ENCODE measurements around the gene QRFP.

- TF ChIP-seq CTCF (tag by site-specific recombination; IDR thresholded peaks at IDR 0.05) (no peak), GLI4 (tag by site-specific recombination; IDR thresholded peaks at IDR 0.05) (no peak), ZBTB11 (tag by site-specific recombination; conservative IDR thresholded peaks at IDR 0.05; ENCODE audit: low read depth) (no peak), ZSCAN18 (tag by site-specific recombination; IDR thresholded peaks at IDR 0.05) (no peak), SP2 (tag by site-specific recombination; IDR thresholded peaks at IDR 0.05) (no peak), AEBP2 (tag by site-specific recombination; IDR thresholded peaks at IDR 0.05; ENCODE audit: borderline replicate concordance) (no peak), ZBTB20 (tag by site-specific recombination; IDR thresholded peaks at IDR 0.05) (no peak), ZSCAN30 (tag by site-specific recombination; IDR thresholded peaks at IDR 0.05) (no peak), ZFP3 (tag by site-specific recombination; IDR thresholded peaks at IDR 0.05; ENCODE audit: low read depth) (no peak), REST (tag by site-specific recombination; IDR thresholded peaks at IDR 0.05) (no peak), ZBTB17 (tag by site-specific recombination; IDR thresholded peaks at IDR 0.05) (no peak), ZBTB6 (tag by site-specific recombination; IDR thresholded peaks at IDR 0.05) (no peak), TCF7L2 (IDR thresholded peaks at IDR 0.05; ENCODE audit: borderline replicate concordance, low read depth, low read length) (no peak)
Measured at GRCh38 chr9:130942679-130943078, 46.1 kb upstream of the QRFP start.

All from HEK293 (cell line).